GM20000 (cell line): ENCODE results near the gene ARHGAP22.

Experiments used
- DNase-seq: peaks from one replicate; pipeline ENCODE4 v3.0.0; 2012; ENCODE audit warnings: low spot score
- CTCF ChIP-seq: IDR thresholded peaks from 2 replicates; pipeline ENCODE4 v1.5.1; 2012; ENCODE audit warnings: mild to moderate bottlenecking, control low read depth; ENCODE audit errors: extremely low read depth, missing control alignments

The ARHGAP22 gene

GRCh38 chr10:48567346-48567745 is 37.5 kb downstream of the ARHGAP22 start:
- no peak for TF ChIP-seq CTCF
- no peak for DNase-seq

DNA sequence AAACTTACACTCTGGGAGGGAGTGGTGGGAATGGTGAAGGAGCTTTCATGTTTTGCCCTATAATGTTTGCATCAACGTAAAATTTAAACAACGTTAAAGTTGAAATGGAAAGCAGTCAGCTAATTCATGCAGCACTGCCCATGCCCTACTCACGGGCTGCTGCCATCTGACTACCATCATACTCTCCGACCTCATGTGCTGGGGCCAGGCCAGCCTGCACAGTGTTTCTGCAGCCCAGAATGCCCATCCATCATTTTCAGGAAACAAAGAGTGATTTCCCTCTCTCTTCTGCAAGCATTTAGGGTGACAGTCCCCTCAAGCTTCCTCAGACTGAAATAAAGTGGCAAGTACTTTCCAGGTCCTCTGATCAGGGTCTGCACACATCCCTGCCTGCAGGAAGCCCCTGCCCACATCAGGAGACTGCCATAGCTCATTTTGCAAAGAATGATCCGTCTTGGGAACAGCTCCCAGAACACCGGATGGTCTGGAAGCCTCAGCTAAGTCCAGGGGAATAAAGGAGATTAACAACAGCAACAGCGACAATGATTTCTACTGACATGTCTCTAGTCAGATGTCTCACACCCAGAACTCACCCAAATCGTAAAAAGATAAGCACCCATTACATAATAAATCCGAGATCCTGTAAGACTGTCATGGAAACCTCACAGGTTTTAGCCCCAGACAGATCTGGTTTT is 40.3 kb downstream of the ARHGAP22 start:
- no peak for DNase-seq
- TF ChIP-seq CTCF: no peak

DNA sequence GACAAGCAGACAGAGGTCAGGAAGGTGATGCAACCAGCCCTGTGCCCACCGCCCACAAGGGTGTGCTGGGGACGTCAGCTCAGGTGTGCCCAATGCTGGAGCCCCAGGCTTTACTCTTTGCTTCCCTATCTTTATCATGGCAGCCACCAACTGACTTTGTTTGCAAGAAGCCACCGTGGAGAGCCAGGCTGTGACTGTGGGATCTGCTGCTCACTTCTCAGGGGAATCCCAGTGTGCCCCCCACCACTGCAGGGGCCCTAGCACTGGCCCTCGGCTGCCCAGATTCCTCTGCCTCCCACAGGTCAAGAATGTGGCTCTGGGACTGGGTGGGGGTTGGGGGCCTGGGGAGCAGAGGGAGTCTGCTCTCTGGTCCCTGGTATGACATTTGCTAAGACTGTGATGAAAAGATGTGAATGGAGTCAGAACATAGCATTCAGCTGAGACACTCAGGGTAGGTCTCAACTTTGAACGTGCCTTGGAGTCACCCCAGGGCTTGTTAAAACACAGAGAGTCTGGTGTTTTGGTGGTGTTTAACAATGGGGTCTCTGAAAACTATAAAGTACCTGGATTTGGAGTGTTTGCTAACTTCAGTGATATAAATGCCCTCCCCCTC is 47.3 kb downstream of the ARHGAP22 start:
- DNase-seq: no peak
- TF ChIP-seq CTCF: no peak

DNA sequence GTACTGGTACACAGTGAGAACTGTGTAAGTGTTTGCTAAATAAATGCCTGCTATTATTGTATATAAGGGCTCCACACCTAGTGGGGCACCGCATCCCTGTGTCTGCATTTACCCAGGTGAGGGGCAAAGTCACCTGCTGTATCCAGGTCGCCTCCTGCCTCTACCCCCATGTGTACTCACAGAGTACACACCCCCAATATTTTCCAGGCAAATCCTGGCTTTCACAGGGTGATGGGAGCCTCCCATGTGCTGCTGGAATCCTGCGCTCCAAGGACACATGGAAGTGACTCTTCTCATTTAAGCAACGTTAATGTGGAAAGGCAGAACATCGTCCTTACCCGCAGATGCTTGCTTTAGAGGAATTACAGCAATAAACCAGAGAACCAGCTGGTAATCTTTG is 48.2 kb downstream of the ARHGAP22 start:
- DNase-seq: no peak
- no peak for TF ChIP-seq CTCF

DNA sequence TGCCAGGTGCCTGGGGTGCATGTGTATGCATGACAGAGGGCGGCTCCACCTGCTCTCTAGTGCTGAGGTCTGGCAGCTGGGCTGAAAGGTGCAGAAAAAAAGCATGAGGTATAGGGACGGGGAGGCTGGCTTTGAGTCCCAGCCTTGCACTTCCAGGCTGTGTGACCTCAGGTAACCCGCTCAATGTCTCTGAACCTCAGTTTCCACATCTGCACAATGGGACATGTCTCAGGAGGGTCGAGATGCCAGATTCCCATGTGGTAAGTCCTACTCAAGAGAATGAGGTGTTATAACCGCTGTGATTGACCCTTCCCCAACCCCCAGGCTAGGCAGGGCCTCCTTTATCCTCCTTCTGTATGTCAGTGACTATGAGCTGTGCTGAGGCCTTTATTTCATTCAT is 48.8 kb downstream of the ARHGAP22 start:
- no peak for TF ChIP-seq CTCF
- no peak for DNase-seq

- no peak for TF ChIP-seq CTCF
- no peak for DNase-seq
These were observed 49.4 kb downstream of the ARHGAP22 start for GRCh38 chr10:48555310-48556042.

DNA sequence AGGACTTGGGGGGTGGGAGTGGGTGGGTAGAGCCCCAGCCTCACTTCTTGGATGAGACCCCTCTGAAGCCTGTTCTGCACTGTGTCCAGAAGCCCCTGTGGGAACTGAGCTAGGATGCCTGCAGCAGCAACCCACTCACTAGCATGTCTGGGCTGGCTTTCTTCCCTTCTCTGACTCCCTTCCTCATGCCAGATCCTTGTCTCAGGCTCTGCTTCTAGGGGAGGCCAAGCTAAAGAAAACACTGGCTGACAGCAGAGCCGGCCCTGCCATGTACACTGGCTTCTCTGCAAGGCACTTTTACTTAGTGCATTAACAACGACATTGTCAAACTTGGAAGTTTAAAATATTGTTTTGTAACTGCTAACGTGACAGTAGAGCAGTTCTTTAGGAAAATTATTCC is 50.2 kb downstream of the ARHGAP22 start:
- no peak for DNase-seq
- TF ChIP-seq CTCF: no peak
